ENCODE measurements around the gene AMIGO3. TPM values are rescaled to one million over a fixed set of nuclear protein-coding genes. Genes with fewer than 3 reads are reported as not detected.

AMIGO3 gene
- total RNA-seq, 3 donors from 2014 or later (not counting 1 experiment from before 2014, with no cell fraction given) = 1.3 to 1.9 TPM; not detected in 1

- Mint-ChIP-seq H3K4me1 (peaks cover 6 to 9% of the 10 kb centered on the region in 2 donors), H3K27me3 (ENCODE audit: low read depth in 2 of 2) (no peaks in the 10 kb centered on the region), H3K36me3 (peaks cover 8% of the 10 kb centered on the region), H3K9me3 (no peaks in the 10 kb centered on the region), H3K4me3 (no peak overlapping the region), H3K27ac (no peak overlapping the region)
- TF ChIP-seq CTCF (IDR thresholded peaks at IDR 0.05) = no peak
- WGBS (ENCODE audit: insufficient coverage) = 100% methylated on average over 1 of the region's 2 CpGs
- ATAC-seq (no peak), DNase-seq (no peak)
- Histone ChIP-seq H3K4me1 (ENCODE audit: control insufficient read depth, insufficient read depth, low read length) (peaks cover 5% of the 10 kb centered on the region), H3K4me3 (ENCODE audit: low read length) (no peak overlapping the region), H3K27me3 (ENCODE audit: control insufficient read depth, insufficient read depth, low read length) (no peaks in the 10 kb centered on the region), H3K27ac (ENCODE audit: low read length) (no peak overlapping the region), H3K36me3 (ENCODE audit: control insufficient read depth, insufficient read depth, low read length) (peaks cover 72% of the 10 kb centered on the region), H3K9me3 (ENCODE audit: control insufficient read depth, insufficient read depth, low read length) (no peaks in the 10 kb centered on the region)
- intact Hi-C loops (cut with micrococcal nuclease) = no loop called here
Measured at GRCh38 chr3:49681232-49681522, 38.3 kb downstream of the AMIGO3 start.

DNA sequence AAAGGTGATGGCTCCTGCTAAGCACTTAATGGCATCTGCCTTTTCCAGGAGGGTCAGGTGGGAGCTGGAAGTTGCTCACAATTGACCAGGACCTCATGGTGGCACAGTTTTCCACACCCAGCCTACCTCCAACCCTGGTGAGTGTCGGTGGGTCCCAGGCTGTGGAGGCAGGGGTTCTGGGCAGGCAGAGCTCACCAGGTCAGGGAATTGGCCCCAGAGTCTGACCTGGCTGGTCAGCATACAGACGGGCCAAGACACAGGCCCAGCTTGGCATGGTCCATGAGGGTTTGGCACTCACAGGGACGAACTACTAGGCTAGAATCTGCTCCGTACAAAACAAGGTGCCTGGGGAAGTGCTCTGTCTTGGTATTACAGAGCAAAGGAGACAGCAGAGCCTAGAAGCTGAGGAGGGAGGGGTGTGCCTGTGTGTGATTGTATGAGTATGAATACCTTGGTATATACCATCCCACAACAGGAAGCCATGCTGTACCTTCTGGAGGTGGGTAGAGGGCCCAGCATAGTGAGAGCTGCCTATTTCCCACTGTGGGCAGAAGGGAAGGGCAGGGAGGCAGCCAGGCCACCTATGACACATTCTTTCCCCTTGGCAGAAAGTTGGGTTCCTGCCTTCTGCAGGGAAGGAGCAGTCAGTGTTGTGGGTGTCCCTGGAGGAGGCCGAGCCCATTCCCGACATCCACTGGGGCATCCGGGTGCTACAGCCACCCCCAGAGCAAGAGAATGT is 38.8 kb downstream of the AMIGO3 start:
- intact Hi-C loops (cut with micrococcal nuclease) = no loop called here
- no peak for DNase-seq
- no peak for ATAC-seq
- H3K4me3 ChIP-seq (ENCODE audit: low read length) = no peak overlapping the region
- H3K4me3 Mint-ChIP-seq = no peak overlapping the region
- H3K4me1 ChIP-seq (ENCODE audit: control insufficient read depth, insufficient read depth, low read length) = peaks cover 3% of the 10 kb centered on the region
- 97% methylated on average over 7 of the region's 7 CpGs for WGBS (ENCODE audit: insufficient coverage)
- no peak for TF ChIP-seq CTCF (IDR thresholded peaks at IDR 0.05)
- peaks cover 77% of the 10 kb centered on the region for H3K36me3 ChIP-seq (ENCODE audit: control insufficient read depth, insufficient read depth, low read length)
- peaks cover 8% of the 10 kb centered on the region for H3K36me3 Mint-ChIP-seq
- H3K27ac Mint-ChIP-seq = no peak overlapping the region
- H3K27me3 ChIP-seq (ENCODE audit: control insufficient read depth, insufficient read depth, low read length) = no peaks in the 10 kb centered on the region
- H3K27ac ChIP-seq (ENCODE audit: low read length) = no peak overlapping the region
- no peaks in the 10 kb centered on the region for H3K9me3 ChIP-seq (ENCODE audit: control insufficient read depth, insufficient read depth, low read length)
- H3K9me3 Mint-ChIP-seq = no peaks in the 10 kb centered on the region
- H3K27me3 Mint-ChIP-seq (ENCODE audit: low read depth in 2 of 2) = no peaks in the 10 kb centered on the region
- H3K4me1 Mint-ChIP-seq = peaks cover 10 to 11% of the 10 kb centered on the region in 2 donors

DNA sequence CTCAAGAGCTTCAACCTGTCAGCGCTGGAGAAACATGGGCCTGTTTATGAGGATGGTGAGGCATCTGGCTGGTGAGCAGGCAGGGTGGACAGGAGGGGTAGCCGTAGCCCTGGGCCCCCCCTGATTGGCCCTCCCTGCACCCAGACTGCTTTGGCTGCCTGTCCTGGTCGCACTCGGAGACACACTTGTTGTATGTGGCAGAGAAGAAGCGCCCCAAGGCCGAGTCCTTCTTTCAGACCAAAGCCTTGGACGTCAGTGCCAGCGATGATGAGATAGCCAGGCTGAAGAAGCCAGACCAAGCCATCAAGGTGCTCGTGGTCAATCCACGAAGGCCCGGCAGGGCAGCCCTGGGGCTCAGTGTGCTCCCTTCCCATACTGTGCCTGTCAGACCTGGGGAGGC is 43.6 kb downstream of the AMIGO3 start:
- no peak overlapping the region for H3K4me3 ChIP-seq (ENCODE audit: low read length)
- WGBS (ENCODE audit: insufficient coverage) = 96% methylated on average over 11 of the region's 11 CpGs
- ATAC-seq (no peak), DNase-seq (no peak)
- H3K9me3 ChIP-seq (ENCODE audit: control insufficient read depth, insufficient read depth, low read length) = no peaks in the 10 kb centered on the region
- no peak overlapping the region for H3K27ac ChIP-seq (ENCODE audit: low read length)
- Mint-ChIP-seq H3K27me3 (ENCODE audit: low read depth in 2 of 2) (no peaks in the 10 kb centered on the region), H3K4me1 (peaks cover 20 to 42% of the 10 kb centered on the region in 2 donors), H3K9me3 (no peaks in the 10 kb centered on the region), H3K36me3 (peaks cover 8% of the 10 kb centered on the region), H3K27ac (no peak overlapping the region), H3K4me3 (no peak overlapping the region)
- H3K27me3 ChIP-seq (ENCODE audit: control insufficient read depth, insufficient read depth, low read length) = no peaks in the 10 kb centered on the region
- peaks cover 53% of the 10 kb centered on the region for H3K36me3 ChIP-seq (ENCODE audit: control insufficient read depth, insufficient read depth, low read length)
- H3K4me1 ChIP-seq (ENCODE audit: control insufficient read depth, insufficient read depth, low read length) = peaks cover 23% of the 10 kb centered on the region
- TF ChIP-seq CTCF (IDR thresholded peaks at IDR 0.05) = no peak
- intact Hi-C loops (cut with micrococcal nuclease) = no loop called here

DNA sequence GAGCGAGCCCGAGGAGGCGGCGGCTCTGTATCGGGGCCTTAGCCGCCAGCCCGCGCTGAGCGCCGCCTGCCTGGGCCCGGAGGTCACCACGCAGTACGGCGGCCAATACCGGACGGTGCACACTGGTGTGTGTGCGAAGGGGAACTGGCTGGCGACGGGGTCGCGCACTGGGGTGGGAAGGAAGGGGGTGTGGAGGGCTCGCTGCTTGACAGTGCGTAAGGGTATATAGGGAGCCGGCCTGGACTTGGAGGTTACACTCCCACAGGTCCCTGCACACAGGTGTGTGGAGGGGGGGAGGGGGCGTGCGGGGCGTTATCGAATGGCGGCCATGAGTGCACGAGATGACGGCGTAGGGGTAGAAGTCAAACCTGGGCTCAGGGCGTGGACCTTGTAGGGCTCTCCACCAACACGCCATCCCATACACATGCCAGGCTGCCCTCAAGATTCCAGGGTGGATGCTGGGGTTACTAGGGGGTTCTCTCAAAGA is 44.9 kb downstream of the AMIGO3 start:
- H3K27me3 Mint-ChIP-seq (ENCODE audit: low read depth in 2 of 2) = no peaks in the 10 kb centered on the region
- no peaks in the 10 kb centered on the region for H3K27me3 ChIP-seq (ENCODE audit: control insufficient read depth, insufficient read depth, low read length)
- ATAC-seq = peak; percentile 5 to 15 (median 8)
- WGBS (ENCODE audit: insufficient coverage) = 6% methylated on average over 32 of the region's 34 CpGs
- peaks cover 23% of the 10 kb centered on the region for H3K4me1 ChIP-seq (ENCODE audit: control insufficient read depth, insufficient read depth, low read length)
- H3K4me3 ChIP-seq (ENCODE audit: low read length) = peak overlapping the region; percentile 80
- no peaks in the 10 kb centered on the region for H3K36me3 Mint-ChIP-seq
- peak overlapping the region; percentile 94 to 100 for H3K27ac Mint-ChIP-seq
- H3K4me3 Mint-ChIP-seq = peak overlapping the region; percentile 95
- H3K9me3 Mint-ChIP-seq = no peaks in the 10 kb centered on the region
- H3K4me1 Mint-ChIP-seq = peaks cover 14 to 33% of the 10 kb centered on the region in 2 donors
- intact Hi-C loops (cut with micrococcal nuclease) = loop anchor here (5.0 kb wide), 1 partner anchor 582 kb away; the partner anchor contains the start of gene QRICH1
- H3K27ac ChIP-seq (ENCODE audit: low read length) = no peak overlapping the region
- TF ChIP-seq CTCF (IDR thresholded peaks at IDR 0.05) = no peak
- peaks cover 39% of the 10 kb centered on the region for H3K36me3 ChIP-seq (ENCODE audit: control insufficient read depth, insufficient read depth, low read length)
- no peak for DNase-seq
- no peaks in the 10 kb centered on the region for H3K9me3 ChIP-seq (ENCODE audit: control insufficient read depth, insufficient read depth, low read length)
